RWPE2 (cell line): ENCODE data around the gene TEKT2.
A peak's percentile ranks its signal among the peaks of the same experiment; 100 is the strongest.

ENCODE experiments used
- ATAC-seq: fragments of 200-7000 bp; cut with Tn5 transposase; 3 replicates; pipeline ENCODE4 v1.9.1; 2021; ENCODE audit warnings: low read depth
- DNase-seq: peaks from one replicate; pipeline ENCODE4 v3.0.0-alpha.2; 2020; ENCODE audit warnings: low spot score
- H3K27ac ChIP-seq: fragments of 450-650 bp; 2 replicates; pipeline ENCODE4 v1.5.1; 2017; ENCODE audit warnings: mild to moderate bottlenecking; ENCODE audit not compliant: poor library complexity, severe bottlenecking
- H3K27me3 ChIP-seq: fragments of 250-450 bp; sonication (Bioruptor Pico); 2 replicates; pipeline ENCODE4 v1.5.1; 2021; ENCODE audit warnings: mild to moderate bottlenecking, moderate library complexity; ENCODE audit not compliant: insufficient read depth, poor library complexity, severe bottlenecking
- H3K36me3 ChIP-seq: fragments of 250-450 bp; sonication (Bioruptor Pico); 2 replicates; pipeline ENCODE4 v1.5.1; 2020; ENCODE audit warnings: low read depth, mild to moderate bottlenecking, moderate library complexity
- H3K4me1 ChIP-seq: fragments of 250-450 bp; sonication (Bioruptor Pico); 2 replicates; pipeline ENCODE4 v1.5.1; 2021; ENCODE audit warnings: mild to moderate bottlenecking, moderate library complexity; ENCODE audit not compliant: insufficient read depth, poor library complexity, severe bottlenecking
- H3K4me3 ChIP-seq: fragments of 250-450 bp; sonication (Bioruptor Pico); 2 replicates; pipeline ENCODE4 v1.5.1; 2021; ENCODE audit warnings: mild to moderate bottlenecking, moderate library complexity; ENCODE audit not compliant: severe bottlenecking
- H3K9me3 ChIP-seq: fragments of 250-450 bp; sonication (Bioruptor Pico); 2 replicates; pipeline ENCODE4 v1.5.1; 2021; ENCODE audit warnings: mild to moderate bottlenecking, moderate library complexity; ENCODE audit not compliant: severe bottlenecking
- TF ChIP-seq, protein P1 (sequence below): fragments of 450-650 bp; IDR thresholded peaks from one replicate; pipeline ENCODE4 v1.5.1; 2017; ENCODE audit warnings: mild to moderate bottlenecking, moderate library complexity; ENCODE audit not compliant: poor library complexity, severe bottlenecking

TEKT2 gene

DNA sequence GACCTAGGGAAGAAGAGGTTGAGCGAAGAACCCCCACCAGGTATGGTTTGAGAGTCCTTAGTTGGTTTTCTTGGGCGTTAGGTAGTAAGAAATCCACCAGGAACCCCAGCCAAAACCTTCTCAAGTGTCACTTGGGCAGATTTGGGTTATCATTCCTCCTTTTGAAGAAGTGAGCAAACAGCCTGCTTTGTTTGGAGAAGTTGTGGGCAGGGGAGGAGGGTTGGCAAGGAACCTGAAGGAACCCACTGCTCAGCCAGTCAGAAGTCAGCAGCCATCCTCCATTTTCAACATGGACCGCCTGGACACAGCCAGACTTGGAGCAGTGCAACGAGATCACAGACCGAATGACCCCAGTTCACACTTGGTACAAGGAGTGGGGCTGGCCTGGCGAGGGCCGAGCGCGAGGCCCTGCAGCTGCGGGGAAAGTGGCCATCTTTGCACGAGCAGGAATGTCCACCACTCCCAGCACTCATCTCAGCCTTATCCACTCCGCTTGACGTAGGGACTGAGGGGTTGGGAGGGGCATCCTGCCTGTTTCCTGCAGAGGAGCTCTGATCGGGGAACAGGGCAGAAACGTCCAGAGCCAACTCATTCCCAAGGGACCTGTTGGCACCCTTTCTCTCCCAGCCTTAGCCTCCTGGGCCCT lies 12.0 kb downstream of the TEKT2 start:
- DNase-seq (no peak), ATAC-seq (no peak)
- peaks cover 39% of the 10 kb centered on the region for H3K36me3 ChIP-seq
- H3K27ac ChIP-seq = no peak overlapping the region
- TF ChIP-seq, protein P1, sequence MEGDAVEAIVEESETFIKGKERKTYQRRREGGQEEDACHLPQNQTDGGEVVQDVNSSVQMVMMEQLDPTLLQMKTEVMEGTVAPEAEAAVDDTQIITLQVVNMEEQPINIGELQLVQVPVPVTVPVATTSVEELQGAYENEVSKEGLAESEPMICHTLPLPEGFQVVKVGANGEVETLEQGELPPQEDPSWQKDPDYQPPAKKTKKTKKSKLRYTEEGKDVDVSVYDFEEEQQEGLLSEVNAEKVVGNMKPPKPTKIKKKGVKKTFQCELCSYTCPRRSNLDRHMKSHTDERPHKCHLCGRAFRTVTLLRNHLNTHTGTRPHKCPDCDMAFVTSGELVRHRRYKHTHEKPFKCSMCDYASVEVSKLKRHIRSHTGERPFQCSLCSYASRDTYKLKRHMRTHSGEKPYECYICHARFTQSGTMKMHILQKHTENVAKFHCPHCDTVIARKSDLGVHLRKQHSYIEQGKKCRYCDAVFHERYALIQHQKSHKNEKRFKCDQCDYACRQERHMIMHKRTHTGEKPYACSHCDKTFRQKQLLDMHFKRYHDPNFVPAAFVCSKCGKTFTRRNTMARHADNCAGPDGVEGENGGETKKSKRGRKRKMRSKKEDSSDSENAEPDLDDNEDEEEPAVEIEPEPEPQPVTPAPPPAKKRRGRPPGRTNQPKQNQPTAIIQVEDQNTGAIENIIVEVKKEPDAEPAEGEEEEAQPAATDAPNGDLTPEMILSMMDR = no peak
- no peak overlapping the region for H3K4me3 ChIP-seq
- H3K27me3 ChIP-seq = no peaks in the 10 kb centered on the region
- no peaks in the 10 kb centered on the region for H3K4me1 ChIP-seq
- H3K9me3 ChIP-seq = no peaks in the 10 kb centered on the region

DNA sequence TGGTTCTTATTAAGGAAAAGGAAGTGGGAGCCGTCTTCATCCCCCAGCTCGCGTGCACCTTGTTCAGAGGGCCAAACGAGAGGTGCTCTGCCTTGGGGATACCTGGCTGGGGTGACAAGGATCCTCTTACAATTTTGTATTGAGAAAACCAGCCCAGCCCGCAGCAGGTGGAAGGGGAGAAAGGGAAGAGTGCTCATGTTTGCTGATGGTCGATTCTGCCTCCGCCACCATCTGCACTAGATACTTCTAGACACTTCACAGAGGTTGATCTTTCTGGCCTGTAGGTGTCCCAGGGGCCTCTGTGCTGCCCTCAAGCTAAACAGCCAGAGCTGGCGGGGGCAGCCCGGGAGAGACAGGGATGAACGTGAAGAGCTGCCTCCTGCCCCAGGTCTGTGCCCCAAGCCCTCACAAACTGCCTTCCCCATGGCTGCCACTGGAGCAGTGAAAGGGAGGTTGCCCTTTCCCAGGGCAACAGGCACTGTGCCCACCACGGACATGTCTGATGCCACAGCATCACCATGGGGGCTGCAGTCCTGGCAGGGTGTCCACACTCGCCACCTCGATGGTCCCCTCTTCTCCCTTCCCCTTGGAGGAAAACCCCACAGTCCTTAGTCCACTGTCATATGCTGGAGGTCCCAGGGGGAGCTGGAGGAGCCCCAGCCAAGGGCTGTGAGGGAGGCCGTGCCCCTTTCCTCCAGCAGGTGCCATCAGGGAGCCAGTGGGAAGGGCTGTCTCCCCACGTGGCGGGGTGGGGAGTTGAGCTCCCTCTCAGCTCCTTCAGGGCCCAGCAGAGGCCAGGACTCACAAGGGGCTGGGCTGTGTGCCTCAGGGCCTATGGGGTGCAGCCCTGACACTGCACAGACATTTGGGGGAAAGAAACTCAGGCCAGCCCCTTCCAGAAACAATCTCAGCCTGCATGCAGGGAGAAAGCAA lies 12.9 kb downstream of the TEKT2 start:
- TF ChIP-seq, protein P1 = peak; percentile 31
- Histone ChIP-seq H3K36me3 (peaks cover 31% of the 10 kb centered on the region), H3K4me1 (no peaks in the 10 kb centered on the region), H3K4me3 (no peak overlapping the region), H3K9me3 (no peaks in the 10 kb centered on the region), H3K27ac (no peak overlapping the region), H3K27me3 (no peaks in the 10 kb centered on the region)
- ATAC-seq = peak; percentile 48
- DNase-seq = no peak

DNA sequence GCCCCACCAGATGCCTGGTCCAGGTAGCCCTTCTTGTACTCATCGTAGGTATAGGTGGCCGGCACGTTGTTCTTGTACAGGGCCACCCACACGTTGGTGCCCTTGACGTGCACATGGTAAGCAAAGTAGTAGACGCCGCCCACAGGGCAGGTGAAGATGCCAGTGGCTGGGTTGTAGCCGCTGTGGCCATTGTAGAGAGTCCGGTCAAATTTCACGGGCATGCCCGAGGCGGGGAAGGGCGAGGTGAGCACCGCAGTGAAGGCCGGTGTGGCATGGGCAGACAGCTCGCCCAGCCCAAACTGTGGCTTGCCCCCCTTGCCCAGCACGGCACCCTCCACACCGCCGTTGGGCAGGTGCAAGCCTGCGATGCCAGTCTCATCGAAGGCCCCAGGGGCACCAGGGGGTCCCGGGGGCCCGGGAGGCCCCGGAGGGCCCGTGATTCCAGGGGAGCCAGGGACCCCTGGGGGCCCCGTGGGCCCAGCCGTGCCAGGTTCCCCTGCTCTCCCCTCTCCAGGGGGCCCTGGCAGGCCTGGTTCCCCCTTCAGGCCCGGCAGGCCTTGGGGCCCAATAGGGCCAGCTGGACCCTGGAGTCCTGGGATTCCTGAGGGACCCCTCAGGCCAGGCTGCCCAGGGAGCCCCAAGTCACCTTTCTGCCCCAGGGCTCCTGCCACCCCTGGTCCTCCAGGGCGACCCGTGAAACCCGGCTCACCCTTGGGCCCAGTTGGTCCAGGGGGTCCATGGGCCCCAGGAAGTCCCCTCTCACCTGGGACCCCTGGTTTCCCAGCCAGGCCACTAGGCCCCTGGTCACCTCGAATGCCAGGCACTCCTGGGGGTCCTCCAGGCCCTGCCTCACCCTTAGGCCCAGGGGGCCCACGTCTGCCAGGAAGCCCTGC lies 14.0 kb downstream of the TEKT2 start:
- H3K27ac ChIP-seq = no peak overlapping the region
- no peaks in the 10 kb centered on the region for H3K4me1 ChIP-seq

DNA sequence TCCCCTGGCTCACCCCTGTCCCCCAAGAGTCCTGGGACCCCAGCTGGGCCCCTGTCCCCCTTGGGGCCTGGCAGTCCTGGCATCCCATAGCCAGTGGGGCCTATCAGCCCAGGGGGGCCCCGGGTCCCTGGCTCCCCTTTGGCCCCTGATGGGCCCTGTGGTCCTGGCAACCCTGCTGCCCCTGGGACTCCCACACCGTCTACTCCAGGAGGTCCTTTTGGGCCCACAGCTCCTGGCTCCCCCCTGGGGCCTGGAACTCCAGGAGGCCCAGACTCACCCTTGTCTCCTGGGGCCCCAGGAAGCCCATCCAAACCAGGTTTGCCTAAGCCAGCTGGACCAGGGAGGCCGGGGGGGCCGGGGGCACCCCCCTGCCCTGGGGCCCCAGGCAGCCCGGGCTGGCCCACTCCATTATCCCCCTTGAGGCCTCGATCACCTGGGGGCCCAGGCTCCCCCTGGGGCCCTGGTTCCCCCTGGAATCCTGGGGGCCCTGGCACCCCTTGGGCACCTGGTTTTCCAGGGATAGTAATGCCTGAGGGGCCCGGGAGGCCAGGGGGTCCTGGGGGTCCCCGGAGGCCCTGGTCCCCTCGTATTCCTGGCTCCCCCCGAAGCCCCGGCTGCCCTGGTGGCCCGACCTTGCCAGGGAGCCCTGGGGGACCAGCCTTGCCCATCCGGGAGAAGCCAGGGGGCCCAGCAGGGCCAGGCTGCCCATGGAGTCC lies 14.9 kb downstream of the TEKT2 start:
- DNase-seq = no peak

More for the DNA sequence above, 14.0 kb downstream of the TEKT2 start:
- ATAC-seq (no peak), DNase-seq (no peak)
- Histone ChIP-seq H3K27me3 (no peaks in the 10 kb centered on the region), H3K9me3 (no peaks in the 10 kb centered on the region), H3K4me3 (no peak overlapping the region), H3K36me3 (peaks cover 19% of the 10 kb centered on the region)
- TF ChIP-seq, protein P1 = no peak

More for the DNA sequence above, 14.9 kb downstream of the TEKT2 start:
- Histone ChIP-seq H3K36me3 (peaks cover 10% of the 10 kb centered on the region), H3K27me3 (no peaks in the 10 kb centered on the region), H3K4me3 (no peak overlapping the region), H3K9me3 (no peaks in the 10 kb centered on the region), H3K27ac (no peak overlapping the region), H3K4me1 (no peaks in the 10 kb centered on the region)
- ATAC-seq = no peak
- TF ChIP-seq, protein P1 = no peak
